Smooth muscle cell (in vitro differentiated cells): ENCODE results near the gene C1GALT1. TPM values are rescaled to one million over a fixed set of nuclear protein-coding genes. Genes with fewer than 3 reads are reported as not detected.
"Not testable (repeated sequence)": the region's sequence is repeated elsewhere in the genome, so short reads cannot be mapped to it uniquely, and the experiment has no call there.

Experiments
- DNase-seq: peaks from one replicate; lab custom pipeline; 2025; ENCODE audit not compliant: unreplicated experiment; lab: John Stamatoyannopoulos, UW
- H2AFZ ChIP-seq: fragments of 200-600 bp; sonication (generic); 2 replicates; pipeline ENCODE4 v1.6.0; 2016; ENCODE audit warnings: antibody characterized with exemption, low read depth, mild to moderate bottlenecking
- H3F3A ChIP-seq: fragments of 200-600 bp; sonication (generic); 2 replicates; pipeline ENCODE4 v1.6.0; 2017; ENCODE audit warnings: antibody characterized with exemption, low read depth
- H3K27ac ChIP-seq: fragments of 200-600 bp; sonication (generic); 2 replicates; pipeline ENCODE4 v1.5.1; 2016; ENCODE audit warnings: low read depth, mild to moderate bottlenecking
- H3K27me3 ChIP-seq: fragments of 200-600 bp; sonication (generic); 2 replicates; pipeline ENCODE4 v1.6.1; 2016; ENCODE audit warnings: low read depth, mild to moderate bottlenecking
- H3K36me3 ChIP-seq: fragments of 200-600 bp; sonication (generic); 2 replicates; pipeline ENCODE4 v1.5.1; 2016; ENCODE audit warnings: low read depth
- H3K4me1 ChIP-seq: fragments of 200-600 bp; sonication (generic); 2 replicates; pipeline ENCODE4 v1.5.1; 2016; ENCODE audit warnings: low read depth
- H3K4me2 ChIP-seq: fragments of 200-600 bp; sonication (generic); 2 replicates; pipeline ENCODE4 v1.6.0; 2016; ENCODE audit warnings: mild to moderate bottlenecking
- H3K4me3 ChIP-seq: fragments of 200-600 bp; sonication (generic); 2 replicates; pipeline ENCODE4 v1.5.1; 2016; ENCODE audit warnings: mild to moderate bottlenecking
- H3K79me2 ChIP-seq: fragments of 200-600 bp; sonication (generic); 2 replicates; pipeline ENCODE4 v1.6.0; 2016; ENCODE audit warnings: low read depth, mild to moderate bottlenecking
- H3K9ac ChIP-seq: fragments of 200-600 bp; sonication (generic); 2 replicates; pipeline ENCODE4 v1.6.0; 2016; ENCODE audit warnings: low read depth
- H3K9me3 ChIP-seq: fragments of 200-600 bp; sonication (generic); replicated peaks from 2 replicates; pipeline ENCODE4 v1.5.1; 2016; ENCODE audit warnings: low read depth
- H4K20me1 ChIP-seq: fragments of 200-600 bp; sonication (generic); 2 replicates; pipeline ENCODE4 v1.6.0; 2016; ENCODE audit warnings: low read depth
- CTCF ChIP-seq: fragments of 200-600 bp; sonication (generic); IDR thresholded peaks from 2 replicates; pipeline ENCODE4 v1.5.1; 2017; ENCODE audit warnings: borderline replicate concordance, mild to moderate bottlenecking, antibody characterized with exemption; ENCODE audit not compliant: insufficient read depth, poor library complexity, severe bottlenecking
- WGBS: methylation state at CpG from one replicate; pipeline ENCODE4 v1.1.7; 2016; ENCODE audit warnings: low lambda C conversion rate; 5-methylcytosine and 5-hydroxymethylcytosine counted together
- polyA plus RNA-seq: library from polyadenylated mRNA; unstranded; fragments of >200 nt; fragmentation: Nextera tagmentation; extraction: Ambion mirVana; gene quantifications from 2 replicates; pipeline ENCODE4 v1.2.1, GENCODE V29; 2016
- total RNA-seq: library from RNA; depleted of rRNA; stranded (reverse); fragments of >200 nt; gene quantifications from 2 replicates; pipeline ENCODE4 v1.2.3, GENCODE V29; 2014

Gene C1GALT1
- 89.9 and 108 TPM in 2 replicates for total RNA-seq
- 20.6 and 25.0 TPM in 2 replicates for polyA plus RNA-seq

GRCh38 chr7:7182156-7183060, at the start of gene C1GALT1:
Gene C1GALT1 (plus strand): TSS chr7:7182544. CDS start chr7:7234320, 51,776 bp downstream.
- Histone ChIP-seq H3K27ac (peak within 1 kb of the TSS; percentile 74), H3K9me3 (no peaks in the 10 kb centered on the region), H3F3A (no peaks in the 10 kb centered on the region), H3K4me1 (peaks cover 15% of the 10 kb centered on the region), H3K4me3 (peak within 1 kb of the TSS; percentile 98), H4K20me1 (peaks cover 10% of the 10 kb centered on the region), H3K36me3 (no peaks in the 10 kb centered on the region), H3K4me2 (peak within 1 kb of the TSS; percentile 95), H3K9ac (peak within 1 kb of the TSS; percentile 80), H2AFZ (peak within 1 kb of the TSS; percentile 94), H3K27me3 (no peaks in the 10 kb centered on the region), H3K79me2 (peaks cover 39% of the 10 kb centered on the region)
- WGBS, result 1% methylated on average over 60 of the region's 82 CpGs
- DNase-seq, result peak; percentile 85
- TF ChIP-seq CTCF, result peak; percentile 24

- Histone ChIP-seq H3K36me3 (no peaks in the 10 kb centered on the region), H3K4me3 (no peak overlapping the region), H3K79me2 (no peaks in the 10 kb centered on the region), H4K20me1 (no peaks in the 10 kb centered on the region), H3K9me3 (no peaks in the 10 kb centered on the region), H2AFZ (no peak overlapping the region), H3K4me2 (no peak overlapping the region), H3K9ac (no peak overlapping the region), H3K27ac (no peak overlapping the region), H3K4me1 (no peaks in the 10 kb centered on the region), H3F3A (no peaks in the 10 kb centered on the region), H3K27me3 (no peaks in the 10 kb centered on the region)
- no peak for DNase-seq
- no peak for TF ChIP-seq CTCF
- WGBS, result 94% methylated on average over 2 of the region's 2 CpGs
Measured at GRCh38 chr7:7134046-7134445, 48.3 kb upstream of the C1GALT1 start.

- WGBS, result 87% methylated on average over 1 of the region's 1 CpG
- Histone ChIP-seq H3F3A (no peaks in the 10 kb centered on the region), H3K36me3 (no peaks in the 10 kb centered on the region), H3K4me2 (no peak overlapping the region), H3K9me3 (no peaks in the 10 kb centered on the region), H3K4me1 (no peaks in the 10 kb centered on the region), H4K20me1 (no peaks in the 10 kb centered on the region), H3K4me3 (no peak overlapping the region), H3K27me3 (no peaks in the 10 kb centered on the region), H3K79me2 (no peaks in the 10 kb centered on the region), H3K9ac (no peak overlapping the region), H2AFZ (no peak overlapping the region), H3K27ac (no peak overlapping the region)
- no peak for TF ChIP-seq CTCF
- no peak for DNase-seq
Measured at GRCh38 chr7:7135074-7135473, 47.3 kb upstream of the C1GALT1 start.

- not testable (repeated sequence) for H3K9ac ChIP-seq, H3K4me3 ChIP-seq, H3K79me2 ChIP-seq, H2AFZ ChIP-seq, H3K4me2 ChIP-seq, H3K27me3 ChIP-seq, H3F3A ChIP-seq, H3K27ac ChIP-seq, H3K4me1 ChIP-seq, H3K36me3 ChIP-seq, DNase-seq, H3K9me3 ChIP-seq, H4K20me1 ChIP-seq
- WGBS, result 65% methylated on average over 1 of the region's 1 CpG
Measured at GRCh38 chr7:7135924-7136323, 46.4 kb upstream of the C1GALT1 start.
